ENCODE data around the gene SULT2B1.

SULT2B1 gene

DNA sequence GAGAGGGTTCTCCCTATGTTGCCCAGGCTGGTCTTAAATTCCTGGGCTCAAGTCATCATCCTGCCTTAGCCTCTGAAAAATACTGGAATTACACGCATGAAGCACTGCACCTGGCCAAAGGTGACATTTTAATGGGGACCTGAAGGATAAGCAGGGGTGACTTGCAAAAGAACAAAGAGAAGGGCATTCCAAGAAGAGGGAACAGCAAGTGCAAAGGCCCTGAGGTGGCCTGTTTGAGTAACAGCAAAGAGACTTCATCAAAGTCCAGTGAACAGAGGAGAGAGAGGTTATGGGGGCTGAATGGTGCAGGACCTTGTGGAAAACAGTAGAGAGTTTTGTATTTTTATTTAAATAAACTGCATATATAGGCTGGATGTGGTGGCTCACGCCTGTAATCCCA is 89.9 kb downstream of the SULT2B1 start:
- Histone ChIP-seq H3K36me3 (ENCODE audit: control insufficient read depth, insufficient read depth, low read length) (no peaks in the 10 kb centered on the region), H3K4me3 (ENCODE audit: insufficient read depth, low read depth, low read length) (no peak overlapping the region), H3K27ac (ENCODE audit: insufficient read depth, low read depth, low read length, poor library complexity, severe bottlenecking) (no peak overlapping the region), H3K27me3 (ENCODE audit: control insufficient read depth, insufficient read depth, low read length, poor library complexity, severe bottlenecking) (no peaks in the 10 kb centered on the region), H3K9me3 (ENCODE audit: control insufficient read depth, low read length) (no peaks in the 10 kb centered on the region), H3K4me1 (ENCODE audit: control insufficient read depth, insufficient read depth, low read length) (peaks cover 11% of the 10 kb centered on the region)
- 91 to 98% methylated on average over 2 of the region's 2 CpGs for WGBS, 2 experiments

DNA sequence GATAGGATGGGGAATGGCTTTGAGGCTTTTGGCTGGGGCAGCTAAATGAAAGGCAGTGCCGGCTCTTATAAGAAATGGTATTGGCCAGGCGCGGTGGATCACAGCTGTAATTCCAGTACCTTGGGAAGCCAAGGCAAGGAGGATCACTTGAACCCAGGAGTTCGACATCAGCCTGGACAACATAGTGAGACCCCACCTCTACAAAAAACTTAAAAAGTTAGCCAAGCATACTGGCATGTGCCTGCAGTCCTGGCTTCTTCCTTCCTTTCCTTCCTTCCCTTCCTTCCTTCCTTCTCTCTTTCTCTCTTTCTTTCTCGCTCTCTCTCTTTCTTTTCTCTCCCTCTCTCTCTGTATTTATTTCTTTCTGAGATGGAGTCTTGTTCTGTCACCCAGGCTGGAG is 90.9 kb downstream of the SULT2B1 start:
- H3K36me3 ChIP-seq (ENCODE audit: control insufficient read depth, insufficient read depth, low read length), result no peaks in the 10 kb centered on the region
- no peaks in the 10 kb centered on the region for H3K9me3 ChIP-seq (ENCODE audit: control insufficient read depth, low read length)
- no peaks in the 10 kb centered on the region for H3K27me3 ChIP-seq (ENCODE audit: control insufficient read depth, insufficient read depth, low read length, poor library complexity, severe bottlenecking)
- peaks cover 11% of the 10 kb centered on the region for H3K4me1 ChIP-seq (ENCODE audit: control insufficient read depth, insufficient read depth, low read length)
- H3K27ac ChIP-seq (ENCODE audit: insufficient read depth, low read depth, low read length, poor library complexity, severe bottlenecking), result no peak overlapping the region
- H3K4me3 ChIP-seq (ENCODE audit: insufficient read depth, low read depth, low read length), result no peak overlapping the region
- 94 to 95% methylated on average over 5 of the region's 5 CpGs for WGBS, 2 experiments

DNA sequence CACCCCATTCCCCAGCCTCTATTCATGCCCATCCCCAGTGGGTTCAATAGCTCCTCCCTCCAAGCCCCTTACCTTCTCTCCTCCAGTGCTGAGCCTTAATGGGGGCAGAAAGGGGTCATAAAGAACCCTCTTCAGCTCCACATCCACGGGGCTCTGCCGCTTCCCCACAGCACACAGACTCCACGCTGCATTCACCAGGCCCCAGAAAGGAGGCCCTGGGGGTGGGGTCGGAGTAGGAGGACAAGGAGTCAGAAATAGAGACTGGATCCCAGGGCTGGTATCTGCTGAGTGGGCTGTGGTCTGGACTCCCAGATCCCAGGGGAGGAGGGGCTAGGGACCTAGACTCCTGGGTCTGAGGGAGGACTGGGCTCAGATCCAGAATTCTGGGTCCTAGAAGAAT is 92.4 kb downstream of the SULT2B1 start:
- Histone ChIP-seq H3K36me3 (ENCODE audit: control insufficient read depth, insufficient read depth, low read length) (no peaks in the 10 kb centered on the region), H3K27me3 (ENCODE audit: control insufficient read depth, insufficient read depth, low read length, poor library complexity, severe bottlenecking) (no peaks in the 10 kb centered on the region), H3K4me1 (ENCODE audit: control insufficient read depth, insufficient read depth, low read length) (peaks cover 4% of the 10 kb centered on the region), H3K27ac (ENCODE audit: insufficient read depth, low read depth, low read length, poor library complexity, severe bottlenecking) (no peak overlapping the region), H3K4me3 (ENCODE audit: insufficient read depth, low read depth, low read length) (peak overlapping the region; percentile 57), H3K9me3 (ENCODE audit: control insufficient read depth, low read length) (no peaks in the 10 kb centered on the region)
- WGBS, 2 experiments, result 45 to 62% methylated on average over 4 of the region's 4 CpGs

DNA sequence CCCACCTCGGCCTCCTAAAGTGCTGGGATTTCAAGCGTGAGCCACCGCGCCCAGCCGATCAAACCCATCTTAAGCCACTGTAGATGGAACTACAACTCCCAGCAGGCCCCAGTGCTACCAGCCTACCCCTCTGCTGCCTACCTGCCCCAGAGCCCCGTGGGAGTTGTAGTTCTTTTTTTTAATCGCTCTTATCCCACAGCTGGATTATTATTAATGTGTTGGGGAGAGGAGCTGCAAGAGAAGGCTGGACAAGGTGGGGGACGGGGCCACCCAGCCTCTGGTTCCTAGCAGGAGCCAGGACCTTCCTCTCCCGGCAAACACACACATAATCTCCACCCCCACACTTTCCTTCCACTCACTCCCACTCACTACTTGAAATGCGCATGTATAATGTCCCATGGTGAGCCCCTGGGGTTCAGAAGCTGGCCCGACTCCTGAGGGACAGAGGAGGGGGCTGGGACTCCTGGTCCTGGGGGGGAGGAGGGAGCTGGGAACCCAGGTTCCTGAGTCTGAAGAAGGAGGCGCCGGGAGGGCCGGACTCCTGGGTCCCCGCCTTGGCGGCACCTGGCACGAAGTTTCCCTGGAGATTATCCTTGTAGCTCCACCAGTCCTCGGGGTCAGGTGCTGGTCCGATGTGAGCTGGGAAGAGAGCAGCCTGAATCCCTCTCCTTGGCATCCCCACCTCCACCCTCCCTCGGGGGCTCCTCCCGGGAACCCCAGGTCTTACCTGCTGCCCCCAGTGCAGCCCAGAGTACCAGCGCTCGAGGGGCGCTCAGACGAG is 93.1 kb downstream of the SULT2B1 start:
- Histone ChIP-seq H3K36me3 (ENCODE audit: control insufficient read depth, insufficient read depth, low read length) (no peaks in the 10 kb centered on the region), H3K27me3 (ENCODE audit: control insufficient read depth, insufficient read depth, low read length, poor library complexity, severe bottlenecking) (no peaks in the 10 kb centered on the region), H3K9me3 (ENCODE audit: control insufficient read depth, low read length) (no peaks in the 10 kb centered on the region), H3K4me3 (ENCODE audit: insufficient read depth, low read depth, low read length) (peak overlapping the region; percentile 57), H3K27ac (ENCODE audit: insufficient read depth, low read depth, low read length, poor library complexity, severe bottlenecking) (peak overlapping the region; percentile 89), H3K4me1 (ENCODE audit: control insufficient read depth, insufficient read depth, low read length) (peaks cover 4% of the 10 kb centered on the region)
- WGBS, 2 experiments, result 0 to 1% methylated on average over 23 to 25 of the region's 25 CpGs

DNA sequence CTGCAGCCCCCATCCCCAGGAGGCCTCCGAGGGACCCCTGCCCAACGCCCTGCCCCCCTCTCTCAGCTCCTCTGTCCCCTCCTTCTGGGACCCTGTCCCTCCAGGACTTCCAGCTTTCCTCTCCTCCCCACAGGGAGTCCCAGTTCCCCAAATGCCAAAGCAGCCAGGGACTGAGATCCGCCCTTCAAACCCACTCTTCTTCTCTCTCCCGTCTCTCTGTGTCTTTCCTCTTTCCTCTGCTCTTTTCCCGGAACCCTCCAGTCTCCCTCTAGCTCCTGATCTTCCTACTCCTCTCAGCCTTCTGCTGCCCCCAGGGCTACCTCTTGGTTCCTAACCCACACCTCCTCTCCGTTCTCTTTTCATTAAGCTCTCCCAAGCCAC is 93.6 kb downstream of the SULT2B1 start:
- Histone ChIP-seq H3K4me1 (ENCODE audit: control insufficient read depth, insufficient read depth, low read length) (peaks cover 4% of the 10 kb centered on the region), H3K36me3 (ENCODE audit: control insufficient read depth, insufficient read depth, low read length) (no peaks in the 10 kb centered on the region), H3K9me3 (ENCODE audit: control insufficient read depth, low read length) (no peaks in the 10 kb centered on the region), H3K27ac (ENCODE audit: insufficient read depth, low read depth, low read length, poor library complexity, severe bottlenecking) (peak overlapping the region; percentile 89), H3K27me3 (ENCODE audit: control insufficient read depth, insufficient read depth, low read length, poor library complexity, severe bottlenecking) (no peaks in the 10 kb centered on the region), H3K4me3 (ENCODE audit: insufficient read depth, low read depth, low read length) (peak overlapping the region; percentile 57)
- WGBS, 2 experiments, result 0% methylated on average over 6 of the region's 6 CpGs

DNA sequence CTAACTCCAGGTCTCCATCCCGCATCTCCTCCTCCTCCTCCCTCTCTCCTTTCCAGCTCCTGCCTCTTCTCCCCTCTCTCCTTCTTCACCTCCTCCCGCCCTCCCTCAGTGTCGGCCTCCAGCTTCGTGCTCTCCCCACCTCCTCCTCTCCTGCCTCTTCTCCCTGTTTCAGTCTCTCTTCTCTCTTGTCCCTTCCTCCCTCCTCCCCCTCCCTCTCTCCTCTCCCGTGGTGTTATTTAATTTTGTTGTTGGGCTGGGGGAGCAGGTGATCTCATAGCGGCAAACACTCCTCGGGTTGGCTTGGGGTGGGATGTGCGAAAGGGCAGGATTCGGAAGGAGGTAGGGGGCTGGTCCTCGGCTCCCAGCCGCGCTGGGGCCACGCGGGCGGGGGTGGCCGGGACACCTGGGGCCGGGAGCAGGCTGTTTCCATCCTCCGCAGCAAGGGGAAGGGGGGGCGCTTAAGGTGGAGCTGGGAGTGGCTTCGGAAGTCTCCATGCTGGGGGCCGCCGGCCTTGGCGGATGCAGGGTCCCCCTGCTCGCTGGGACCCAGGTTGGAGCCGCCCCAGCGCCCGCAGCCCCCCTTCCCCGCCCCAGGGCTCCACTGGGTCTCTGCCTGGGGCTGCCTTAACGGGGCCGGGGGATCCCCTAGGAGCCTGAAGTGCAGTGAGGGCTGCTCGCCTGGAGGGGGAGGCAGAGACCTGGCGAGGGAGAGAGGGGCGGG is 94.2 kb downstream of the SULT2B1 start, which contains the start of gene CA11:
Gene CA11 (minus strand): TSS at position 187 of the 721 bp plus-strand sequence. CDS start 555 bp downstream, outside the sequence.
- 0 to 1% methylated on average over 32 of the region's 33 CpGs for WGBS, 2 experiments
- peak within 1 kb of the TSS; percentile 57 for H3K4me3 ChIP-seq (ENCODE audit: insufficient read depth, low read depth, low read length)
- peak within 1 kb of the TSS; percentile 89 for H3K27ac ChIP-seq (ENCODE audit: insufficient read depth, low read depth, low read length, poor library complexity, severe bottlenecking)

DNA sequence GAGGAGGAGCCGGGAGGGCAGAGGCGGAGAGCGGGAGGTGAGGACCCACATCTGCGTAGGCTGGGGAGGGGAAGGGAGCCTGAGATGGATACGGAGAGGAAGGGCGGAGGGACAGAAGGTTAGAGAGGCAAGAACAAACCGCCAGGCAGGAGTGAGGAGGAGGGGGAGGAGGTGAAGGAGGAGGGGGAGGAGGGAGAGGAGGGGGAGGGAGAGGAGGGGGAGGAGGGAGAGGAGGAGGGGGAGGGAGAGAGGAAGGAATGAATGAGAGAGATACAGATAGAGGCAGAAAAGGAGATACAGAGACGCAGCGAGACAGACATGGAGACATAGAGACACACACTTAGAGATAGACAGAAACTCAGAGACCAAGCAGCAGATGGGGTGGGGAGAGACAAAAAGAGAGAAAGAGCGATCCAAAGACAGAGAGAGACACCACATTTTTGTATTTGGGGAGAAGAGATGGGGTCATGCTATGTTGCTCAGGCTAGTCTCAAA is 94.8 kb downstream of the SULT2B1 start:
- no peaks in the 10 kb centered on the region for H3K36me3 ChIP-seq (ENCODE audit: control insufficient read depth, insufficient read depth, low read length)
- no peak overlapping the region for H3K27ac ChIP-seq (ENCODE audit: insufficient read depth, low read depth, low read length, poor library complexity, severe bottlenecking)
- 23 to 28% methylated on average over 7 to 9 of the region's 10 CpGs for WGBS, 2 experiments
- H3K4me1 ChIP-seq (ENCODE audit: control insufficient read depth, insufficient read depth, low read length), result peaks cover 4% of the 10 kb centered on the region
- peak overlapping the region; percentile 57 for H3K4me3 ChIP-seq (ENCODE audit: insufficient read depth, low read depth, low read length)
- no peaks in the 10 kb centered on the region for H3K27me3 ChIP-seq (ENCODE audit: control insufficient read depth, insufficient read depth, low read length, poor library complexity, severe bottlenecking)
- no peaks in the 10 kb centered on the region for H3K9me3 ChIP-seq (ENCODE audit: control insufficient read depth, low read length)

More for the DNA sequence above, 94.2 kb downstream of the SULT2B1 start, which contains the start of gene CA11:
- no peaks in the 10 kb centered on the region for H3K9me3 ChIP-seq (ENCODE audit: control insufficient read depth, low read length)
- H3K36me3 ChIP-seq (ENCODE audit: control insufficient read depth, insufficient read depth, low read length), result no peaks in the 10 kb centered on the region
- peaks cover 4% of the 10 kb centered on the region for H3K4me1 ChIP-seq (ENCODE audit: control insufficient read depth, insufficient read depth, low read length)
- no peaks in the 10 kb centered on the region for H3K27me3 ChIP-seq (ENCODE audit: control insufficient read depth, insufficient read depth, low read length, poor library complexity, severe bottlenecking)

DNA sequence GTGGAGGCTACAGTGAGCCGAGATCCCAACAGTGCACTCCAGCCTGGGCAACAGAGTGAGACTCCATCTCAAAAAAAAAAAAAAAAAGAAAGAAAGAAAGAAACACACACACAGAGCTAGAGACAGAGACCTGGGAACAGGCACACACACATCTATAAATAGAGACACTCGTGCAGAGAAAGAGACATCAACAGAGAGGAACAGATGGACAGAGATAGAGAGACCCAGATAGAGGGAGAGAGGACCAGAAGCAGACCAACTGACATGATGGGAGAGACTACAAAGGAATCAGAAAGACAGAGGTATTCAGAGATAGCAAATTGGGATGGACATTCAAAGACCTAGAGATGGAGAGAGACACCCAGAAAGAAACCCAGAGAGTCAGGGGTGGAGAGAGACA is 96.2 kb downstream of the SULT2B1 start:
- H3K27me3 ChIP-seq (ENCODE audit: control insufficient read depth, insufficient read depth, low read length, poor library complexity, severe bottlenecking), result no peaks in the 10 kb centered on the region
- H3K27ac ChIP-seq (ENCODE audit: insufficient read depth, low read depth, low read length, poor library complexity, severe bottlenecking), result no peak overlapping the region
- no peak overlapping the region for H3K4me3 ChIP-seq (ENCODE audit: insufficient read depth, low read depth, low read length)
- no peaks in the 10 kb centered on the region for H3K36me3 ChIP-seq (ENCODE audit: control insufficient read depth, insufficient read depth, low read length)
- H3K4me1 ChIP-seq (ENCODE audit: control insufficient read depth, insufficient read depth, low read length), result peaks cover 4% of the 10 kb centered on the region
- no peaks in the 10 kb centered on the region for H3K9me3 ChIP-seq (ENCODE audit: control insufficient read depth, low read length)
- 93% methylated on average over 2 of the region's 2 CpGs for WGBS, 2 experiments

All from ectodermal cell (in vitro differentiated cells).